NCI-H1417 (cell line): Measurements from ENCODE around the gene TRIML1.
"Not testable (repeated sequence)": the region's sequence is repeated elsewhere in the genome, so short reads cannot be mapped to it uniquely, and the experiment has no call there.

Experiments used
- DNase-seq, 3 experiments: peaks; one replicate each; lab custom pipeline; 2025; lab: John Stamatoyannopoulos, UW

TRIML1 gene

GRCh38 chr4:188154668-188155405 lies 15.6 kb downstream of the TRIML1 start:
- DNase-seq: no peak

- no peak for DNase-seq
Observed at GRCh38 chr4:188158336-188158735, 19.1 kb downstream of the TRIML1 start.

GRCh38 chr4:188159513-188160226 lies 20.4 kb downstream of the TRIML1 start:
- not testable (repeated sequence) for DNase-seq

- DNase-seq: no peak
Observed at GRCh38 chr4:188160406-188160805, 21.2 kb downstream of the TRIML1 start.

- no peak for DNase-seq
Observed at GRCh38 chr4:188161167-188161566, 21.9 kb downstream of the TRIML1 start.

- DNase-seq: no peak
Observed at GRCh38 chr4:188162698-188163097, 23.5 kb downstream of the TRIML1 start.

GRCh38 chr4:188168726-188169373 lies 29.6 kb downstream of the TRIML1 start:
- DNase-seq: no peak

GRCh38 chr4:188171551-188171950 lies 32.3 kb downstream of the TRIML1 start:
- no peak for DNase-seq

GRCh38 chr4:188175288-188175687 lies 36.0 kb downstream of the TRIML1 start:
- no peak for DNase-seq

GRCh38 chr4:188177997-188178675 lies 38.9 kb downstream of the TRIML1 start:
- DNase-seq: no peak

- no peak for DNase-seq
Observed at GRCh38 chr4:188178806-188179205, 39.6 kb downstream of the TRIML1 start.

- no peak for DNase-seq
Observed at GRCh38 chr4:188187106-188187505, 47.9 kb downstream of the TRIML1 start.

GRCh38 chr4:188190461-188190860 lies 51.2 kb downstream of the TRIML1 start:
- DNase-seq: no peak

- DNase-seq: no peak
Observed at GRCh38 chr4:188194421-188194820, 55.2 kb downstream of the TRIML1 start.

- DNase-seq: no peak
Observed at GRCh38 chr4:188195389-188195985, 56.2 kb downstream of the TRIML1 start.

GRCh38 chr4:188196134-188196735 lies 57.0 kb downstream of the TRIML1 start:
- DNase-seq: no peak
